Measurements from ENCODE around the gene CARD11. TPM values are rescaled to one million over a fixed set of nuclear protein-coding genes. Genes with fewer than 3 reads are reported as not detected.

Gene CARD11
- total and polyA plus RNA-seq, 2 of the 4 experiments (the other 2 are of a cell fraction): 0.18 to 0.26 TPM

- Histone ChIP-seq H3K9ac (ENCODE audit: low read depth, low read length) (no peak overlapping the region), H4K20me1 (ENCODE audit: insufficient read depth, low read length) (no peaks in the 10 kb centered on the region), H3K79me1 (ENCODE audit: low read depth in 1 of 2, low read length in 2 of 2) (no peaks in the 10 kb centered on the region), H3K27ac (ENCODE audit: insufficient read depth, low read length) (no peak overlapping the region), H2AK9ac (replicated peaks; ENCODE audit: low read depth, low read length, poor library complexity) (no peak overlapping the region), H3K4me2 (ENCODE audit: low read depth, low read length) (no peak overlapping the region), H3K4me1 (ENCODE audit: control insufficient read depth, insufficient read depth, low read length) (no peaks in the 10 kb centered on the region), H2BK20ac (ENCODE audit: low read depth, low read length) (no peak overlapping the region), H3K56ac (ENCODE audit: extremely low read depth, insufficient read depth, low read length) (no peak overlapping the region), H3K9me1 (ENCODE audit: insufficient read depth, low read length) (no peaks in the 10 kb centered on the region), H4K91ac (ENCODE audit: insufficient read depth, low read depth, low read length) (no peak overlapping the region), H2BK15ac (ENCODE audit: low read depth, low read length) (no peak overlapping the region), H2AK5ac (ENCODE audit: low read depth, low read length) (no peak overlapping the region), H3K14ac (replicated peaks; ENCODE audit: low read depth, low read length) (no peak overlapping the region), H3K36me3 (ENCODE audit: control insufficient read depth, insufficient read depth, low read length) (no peaks in the 10 kb centered on the region), H4K8ac (ENCODE audit: low read depth in 2 of 2, low read length in 2 of 2) (no peak overlapping the region), H2AFZ (replicated peaks; ENCODE audit: low read length, poor library complexity) (no peak overlapping the region), H3K9me3 (ENCODE audit: control insufficient read depth, insufficient read depth, low read length) (no peaks in the 10 kb centered on the region), H3K23ac (ENCODE audit: low read depth, low read length) (no peak overlapping the region), H4K5ac (ENCODE audit: low read depth, low read length) (no peak overlapping the region), H3K4ac (ENCODE audit: low read depth, low read length) (no peak overlapping the region), H3K18ac (ENCODE audit: low read depth, low read length) (no peak overlapping the region), H2BK120ac (ENCODE audit: low read depth, low read length) (no peak overlapping the region), H2BK5ac (ENCODE audit: low read depth, low read length, poor library complexity, severe bottlenecking) (no peak overlapping the region), H3K4me3 (ENCODE audit: insufficient read depth, low read depth, low read length) (no peak overlapping the region), H3K27me3 (ENCODE audit: control insufficient read depth, insufficient read depth, low read length) (peaks cover 4% of the 10 kb centered on the region; the same call in 1 of the 2 replicates)
- POLR2A ChIA-PET (ENCODE audit: unreplicated experiment): no interaction called here
- ATAC-seq (ENCODE audit: low read depth) (no peak), DNase-seq (no peak)
- in situ Hi-C loops (cut with MboI; ENCODE audit: low sequenced_read_pairs) (no loop called here), intact Hi-C loops (cut with micrococcal nuclease) (no loop called here), dilution Hi-C loops (cut with HindIII; ENCODE audit: low sequenced_read_pairs, unreplicated experiment) (no loop called here)
- no TSS peak for BruUV-seq (replicated peaks)
- CTCF ChIA-PET: interaction anchor here (0.6 kb wide), 1 partner anchor 20 kb away, joined by 3 read pairs; no protein-coding TSS in a partner anchor
- no CpG with 5 or more reads among the region's 6 CpGs for WGBS, 2 experiments (ENCODE audit: extremely low coverage in 2 of 2, insufficient read length in 1 of 2)
- TF ChIP-seq RCOR1 (IDR thresholded peaks at IDR 0.05; ENCODE audit: insufficient replicate concordance, low read length): no peak
- no peak for TF ChIP-seq RFX5 (IDR thresholded peaks at IDR 0.05; ENCODE audit: low read depth, low read length)
- no peak for TF ChIP-seq MAZ (IDR thresholded peaks at IDR 0.05; ENCODE audit: borderline replicate concordance, low read depth, low read length)
- TF ChIP-seq ELK1 (IDR thresholded peaks at IDR 0.05; ENCODE audit: borderline replicate concordance, low read depth, low read length): no peak
- TF ChIP-seq USF2 (IDR thresholded peaks at IDR 0.05; ENCODE audit: low read depth, low read length): no peak
- TF ChIP-seq RAD21 (IDR thresholded peaks at IDR 0.05; ENCODE audit: low read length): no peak
- no peak for TF ChIP-seq FOS (IDR thresholded peaks at IDR 0.05; ENCODE audit: low read depth, low read length)
- TF ChIP-seq POLR2A (IDR thresholded peaks at IDR 0.05; ENCODE audit: low read depth, low read length): no peak
- no peak for TF ChIP-seq MXI1 (IDR thresholded peaks at IDR 0.05; ENCODE audit: borderline replicate concordance, low read depth, low read length)
- no peak for TF ChIP-seq CHD1 (IDR thresholded peaks at IDR 0.05; ENCODE audit: low read depth, low read length)
- no peak for TF ChIP-seq SMC3 (IDR thresholded peaks at IDR 0.05; ENCODE audit: low read depth, low read length)
- no peak for TF ChIP-seq CTCF (conservative IDR thresholded peaks at IDR 0.05; ENCODE audit: low read depth, low read length)
- TF ChIP-seq NFE2L2 (IDR thresholded peaks at IDR 0.05; ENCODE audit: low read depth, low read length): no peak
- TF ChIP-seq MAFK (IDR thresholded peaks at IDR 0.05; ENCODE audit: low read depth, low read length): no peak
Measured at GRCh38 chr7:2983586-2983985, 60.1 kb downstream of the CARD11 start.

All from IMR-90 (cell line).